HG02973 (cell line): Measurements from ENCODE around the gene DPAGT1.

Experiments
- ATAC-seq: cut with Tn5 transposase; IDR thresholded peaks from one replicate; pipeline ENCODE4 v1.9.1; 2021; ENCODE audit warnings: moderate library complexity; ENCODE audit not compliant: unreplicated experiment

Gene DPAGT1

DNA sequence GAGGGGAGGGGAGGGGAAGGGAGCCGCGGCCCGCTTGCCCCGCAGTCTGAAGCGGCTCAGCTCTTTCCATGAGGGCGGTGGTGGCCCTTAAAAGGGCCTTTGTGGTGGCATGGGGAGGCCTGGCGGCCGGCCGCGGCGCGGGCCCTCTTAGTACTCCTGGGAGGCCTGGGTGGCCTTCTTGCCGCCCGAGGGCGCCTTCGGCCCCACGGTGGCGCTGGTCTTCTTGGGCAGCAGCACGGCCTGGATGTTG lies 6.9 kb downstream of the DPAGT1 start:
- peak; percentile 22 for ATAC-seq

DNA sequence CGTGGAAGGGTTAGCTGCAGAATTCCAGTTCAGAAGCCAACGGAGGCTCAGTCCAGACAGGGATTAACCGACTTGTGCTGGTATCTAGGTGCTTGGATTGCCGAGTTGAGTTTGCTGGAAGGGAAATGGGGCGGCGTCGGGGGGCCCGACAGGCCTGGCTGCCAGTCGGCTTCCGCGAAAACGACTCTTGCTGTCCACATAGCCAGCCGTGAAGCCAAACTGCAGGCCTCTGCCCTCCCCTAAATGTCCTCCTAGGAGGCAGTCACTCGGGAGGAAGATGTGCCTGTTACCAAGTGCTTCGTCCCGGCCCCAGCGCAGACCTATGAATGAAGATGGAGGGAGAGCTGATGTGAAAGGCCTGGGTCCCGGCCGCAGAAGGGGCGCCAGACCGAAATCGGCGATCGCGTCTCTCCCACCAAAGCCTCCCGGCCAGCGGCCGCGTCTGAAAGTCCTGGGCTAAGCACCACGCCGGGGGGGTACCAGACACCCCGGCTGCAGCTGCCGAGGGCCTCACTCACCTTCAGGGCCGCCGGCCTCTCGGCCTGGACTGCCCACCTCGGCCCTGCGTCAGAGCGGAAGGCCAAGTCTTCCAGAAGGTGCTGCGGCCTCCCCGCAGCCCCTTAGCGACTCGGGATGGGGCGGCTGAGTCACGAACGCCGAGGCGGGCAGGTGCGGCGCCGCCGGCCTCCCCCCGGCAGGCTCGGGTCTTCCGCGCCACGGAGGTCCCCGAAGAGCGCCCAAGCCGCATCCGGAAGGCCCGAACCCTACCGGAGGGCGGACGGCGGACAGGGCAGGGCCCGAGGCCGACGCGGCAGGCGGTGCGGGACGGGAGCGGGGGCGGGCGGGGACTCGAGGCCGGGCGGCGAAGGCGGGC lies 7.5 kb downstream of the DPAGT1 start:
- ATAC-seq: peak; percentile 6

DNA sequence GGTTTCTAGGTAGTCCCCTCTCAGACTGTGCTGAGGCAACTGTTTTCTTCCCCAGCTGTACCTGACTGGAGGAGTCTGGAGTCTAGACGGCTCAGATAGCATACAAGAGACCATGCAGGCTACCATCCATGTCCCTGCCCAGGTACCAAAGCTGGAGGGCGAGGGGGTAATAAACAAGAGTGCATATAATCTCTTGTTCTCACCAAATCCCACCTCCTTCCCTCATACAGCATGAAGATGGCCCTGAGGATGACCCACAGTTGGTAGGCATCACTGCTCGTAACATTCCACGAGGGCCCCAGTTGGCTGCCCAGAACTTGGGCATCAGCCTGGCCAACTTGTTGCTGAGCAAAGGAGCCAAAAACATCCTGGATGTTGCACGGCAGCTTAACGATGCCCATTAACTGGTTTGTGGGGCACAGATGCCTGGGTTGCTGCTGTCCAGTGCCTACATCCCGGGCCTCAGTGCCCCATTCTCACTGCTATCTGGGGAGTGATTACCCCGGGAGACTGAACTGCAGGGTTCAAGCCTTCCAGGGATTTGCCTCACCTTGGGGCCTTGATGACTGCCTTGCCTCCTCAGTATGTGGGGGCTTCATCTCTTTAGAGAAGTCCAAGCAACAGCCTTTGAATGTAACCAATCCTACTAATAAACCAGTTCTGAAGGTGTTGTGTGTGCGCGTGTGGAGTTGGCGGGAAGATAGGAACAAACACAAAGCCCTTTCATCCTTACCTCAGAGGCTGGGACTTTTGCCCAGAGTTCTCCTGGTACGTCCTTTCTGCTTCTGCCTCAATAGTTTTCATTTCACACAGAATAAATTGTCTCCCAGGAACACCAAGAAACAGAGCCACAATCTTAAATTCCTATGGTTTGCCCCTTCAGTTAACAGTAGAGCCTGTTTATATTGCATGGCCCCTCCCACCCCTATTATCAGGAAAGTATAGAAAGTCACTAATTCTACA lies 8.5 kb downstream of the DPAGT1 start:
- no peak for ATAC-seq

DNA sequence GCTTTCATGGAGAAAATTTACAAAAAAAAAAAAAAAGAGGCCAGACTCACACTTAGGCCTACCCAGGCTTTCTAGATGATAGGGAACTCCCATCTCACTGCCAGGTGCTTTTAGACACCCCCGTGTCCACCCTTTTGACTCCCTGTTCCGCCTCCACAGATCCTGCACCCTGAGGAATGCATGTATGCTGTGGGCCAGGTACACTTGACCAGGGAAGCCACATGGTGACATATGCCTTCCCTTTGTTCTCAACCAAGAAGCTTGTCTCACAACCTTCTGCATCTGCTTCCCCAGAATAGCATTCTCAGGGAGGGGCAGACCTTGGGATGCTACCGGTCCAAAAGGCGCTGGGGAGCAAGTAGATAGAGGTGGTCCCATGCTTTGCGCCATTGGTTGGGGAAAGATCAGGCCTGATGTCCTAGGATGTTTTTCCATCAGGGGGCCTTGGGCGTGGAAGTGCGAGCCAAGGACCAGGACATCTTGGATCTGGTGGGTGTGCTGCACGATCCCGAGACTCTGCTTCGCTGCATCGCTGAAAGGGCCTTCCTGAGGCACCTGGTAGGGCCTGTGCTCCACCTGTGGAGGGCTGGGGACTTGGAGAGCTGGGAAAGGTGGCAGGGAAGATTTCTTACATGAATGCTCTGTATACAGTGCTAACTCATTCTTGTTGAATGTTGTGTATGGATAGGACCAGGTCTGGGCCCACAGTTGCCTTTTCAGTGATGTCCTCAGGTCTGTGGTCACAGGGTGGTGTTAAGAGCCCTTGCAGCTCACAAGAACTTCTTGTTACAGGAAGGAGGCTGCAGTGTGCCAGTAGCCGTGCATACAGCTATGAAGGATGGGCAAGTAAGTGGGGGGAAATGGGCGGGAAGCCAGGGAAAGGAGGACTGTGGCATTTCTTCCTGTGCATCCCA lies 9.4 kb downstream of the DPAGT1 start:
- no peak for ATAC-seq

DNA sequence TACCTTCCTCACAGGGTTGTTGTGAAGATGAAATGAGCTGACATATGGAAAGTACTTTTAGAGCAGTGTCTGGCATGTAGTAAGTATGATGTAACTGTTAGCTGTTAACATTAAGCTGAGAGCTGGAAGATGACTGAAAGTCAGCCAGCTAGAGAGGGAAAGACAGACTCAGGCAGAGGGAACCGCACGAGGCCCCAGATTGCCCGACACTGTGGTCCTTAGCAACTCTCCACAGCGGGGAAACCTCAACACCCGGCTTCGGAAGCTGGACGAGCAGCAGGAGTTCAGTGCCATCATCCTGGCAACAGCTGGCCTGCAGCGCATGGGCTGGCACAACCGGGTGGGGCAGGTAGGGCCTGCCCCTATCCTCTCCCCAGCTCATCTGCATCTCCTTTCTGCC lies 10.5 kb downstream of the DPAGT1 start:
- ATAC-seq: no peak

DNA sequence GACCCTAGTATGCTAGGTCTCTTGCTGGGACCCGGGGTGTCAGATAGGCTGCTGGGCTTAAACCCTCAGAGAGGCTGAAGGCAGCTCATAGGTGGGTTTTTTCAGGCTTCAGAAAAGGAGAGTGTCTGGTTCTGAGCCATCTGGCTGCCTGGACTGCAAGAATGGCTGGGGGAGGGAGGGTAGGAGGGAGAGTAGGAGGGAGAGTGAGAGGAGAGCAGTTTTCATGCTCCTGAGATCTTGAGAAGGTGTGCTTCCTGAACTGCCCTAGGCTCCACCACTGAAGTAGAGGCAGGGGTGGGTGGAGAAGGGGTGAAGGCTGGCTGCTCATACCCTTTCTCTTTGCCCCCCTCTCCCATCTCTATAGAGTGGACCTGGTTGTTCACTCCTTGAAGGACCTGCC lies 12.3 kb downstream of the DPAGT1 start:
- ATAC-seq: no peak

DNA sequence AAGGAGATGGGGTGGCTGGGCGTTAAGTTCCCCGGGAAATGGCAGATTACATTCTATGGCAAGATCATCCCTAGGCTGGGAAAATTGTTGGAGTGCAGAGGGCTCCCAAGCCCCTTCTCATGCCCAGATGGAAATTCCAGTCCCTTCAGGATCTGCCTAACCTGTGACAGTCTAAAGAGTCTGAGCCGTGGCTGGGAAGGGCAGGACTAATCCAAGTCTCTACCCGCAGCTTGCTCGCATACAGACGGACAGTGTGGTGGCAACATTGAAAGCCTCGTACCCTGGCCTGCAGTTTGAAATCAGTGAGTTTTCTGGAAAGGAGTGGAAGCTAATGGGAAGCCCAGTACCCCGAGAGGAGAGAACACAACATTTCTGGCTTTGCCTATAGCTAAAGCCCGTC lies 13.2 kb downstream of the DPAGT1 start:
- no peak for ATAC-seq

DNA sequence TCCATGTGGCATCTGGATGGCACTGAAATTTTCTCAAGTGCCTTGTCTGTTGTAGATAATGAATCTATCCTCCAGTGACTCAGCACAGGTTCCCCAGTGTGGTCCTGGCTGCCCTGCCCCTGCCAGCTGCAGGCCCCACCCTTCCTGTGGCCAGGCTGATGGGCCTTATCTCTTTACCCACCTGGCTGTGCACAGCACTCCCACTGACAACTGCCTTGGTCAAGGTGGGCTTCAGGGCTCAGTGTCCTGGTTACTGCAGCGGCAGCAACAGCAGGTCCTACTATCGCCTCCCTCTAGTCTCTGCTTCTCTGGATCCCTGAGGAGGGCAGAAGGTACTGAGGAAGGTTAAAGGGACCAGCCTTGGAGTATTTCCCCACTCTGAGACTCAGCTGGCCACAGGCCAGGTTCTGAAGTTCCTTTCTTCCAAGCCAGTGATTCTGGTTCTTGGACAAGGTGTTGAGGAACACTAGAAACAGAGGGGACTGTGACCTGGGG lies 13.9 kb downstream of the DPAGT1 start:
- ATAC-seq: no peak

DNA sequence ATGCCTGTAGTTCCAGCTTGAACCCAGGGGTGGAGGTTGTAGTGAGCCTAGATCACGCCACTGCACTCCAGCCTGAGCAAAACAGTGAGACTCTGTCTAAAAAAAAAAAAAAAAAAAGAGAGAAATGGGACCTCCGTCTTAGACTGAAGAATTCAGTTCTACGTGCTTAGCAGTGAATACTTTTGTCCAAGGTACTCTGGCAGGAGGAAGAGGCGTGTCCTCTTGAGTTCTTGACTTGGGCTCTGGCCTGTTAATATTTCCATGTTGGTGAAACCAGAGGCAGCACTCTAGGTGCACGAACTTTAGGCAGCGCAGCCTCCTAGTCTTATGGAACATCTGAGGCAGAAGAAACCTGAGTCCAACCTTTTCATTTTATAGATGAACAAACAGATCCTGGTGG lies 14.5 kb downstream of the DPAGT1 start:
- ATAC-seq: no peak

DNA sequence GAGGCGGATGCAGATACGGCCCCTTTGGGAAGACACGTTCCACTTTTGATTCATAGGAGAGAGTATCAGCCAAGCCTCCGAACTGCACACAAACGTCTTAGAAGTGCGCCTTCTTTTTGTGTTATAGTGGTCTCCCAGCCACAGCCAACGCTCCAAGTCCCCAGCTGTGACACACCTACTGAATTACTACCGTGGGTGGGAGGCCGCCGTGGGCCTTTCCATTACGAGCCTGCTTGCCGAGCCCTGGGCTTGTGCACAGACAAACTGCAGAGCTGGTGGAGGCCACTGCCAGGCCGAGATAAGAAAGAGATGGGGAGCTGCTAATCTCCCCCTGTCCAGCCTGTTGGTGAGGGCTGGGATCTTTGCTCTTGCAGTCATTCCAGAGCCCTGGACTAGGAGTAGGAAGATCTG lies 16.2 kb downstream of the DPAGT1 start:
- no peak for ATAC-seq

DNA sequence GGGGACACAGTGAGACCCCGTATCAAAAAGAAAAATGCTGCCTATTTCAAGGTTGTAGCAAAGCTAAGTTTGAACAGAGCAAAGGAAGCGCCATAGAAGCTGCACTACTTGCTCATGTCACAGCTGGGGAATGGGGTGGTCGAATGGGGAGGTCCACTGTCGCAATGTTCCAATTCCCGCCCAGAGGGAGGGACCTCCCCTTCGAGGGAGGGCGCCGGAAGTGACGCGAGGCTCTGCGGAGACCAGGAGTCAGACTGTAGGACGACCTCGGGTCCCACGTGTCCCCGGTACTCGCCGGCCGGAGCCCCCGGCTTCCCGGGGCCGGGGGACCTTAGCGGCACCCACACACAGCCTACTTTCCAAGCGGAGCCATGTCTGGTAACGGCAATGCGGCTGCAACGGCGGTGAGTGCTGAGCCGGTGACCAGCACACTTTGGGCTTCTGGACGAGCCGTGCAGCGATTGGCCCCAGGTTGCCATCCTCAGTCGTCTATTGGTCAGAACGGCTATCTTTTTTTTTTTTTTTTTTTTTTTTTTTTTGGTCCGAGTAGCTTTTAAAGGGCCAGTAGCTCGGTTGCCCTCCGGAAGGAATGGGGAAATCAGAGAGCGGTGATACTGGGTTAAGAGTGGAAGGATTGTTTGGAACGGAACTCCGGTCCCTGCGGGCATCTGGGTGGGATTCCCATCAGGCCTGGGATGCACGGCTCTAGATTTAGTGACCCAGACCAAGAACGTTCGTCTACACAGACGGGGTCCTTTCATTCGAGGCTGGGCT lies 16.8 kb downstream of the DPAGT1 start, which contains the start of gene HMBS:
HMBS (plus strand) TSS at position 219 of the 774 bp plus-strand sequence; CDS start at position 372, 153 bp downstream.
- ATAC-seq: peak; percentile 80

DNA sequence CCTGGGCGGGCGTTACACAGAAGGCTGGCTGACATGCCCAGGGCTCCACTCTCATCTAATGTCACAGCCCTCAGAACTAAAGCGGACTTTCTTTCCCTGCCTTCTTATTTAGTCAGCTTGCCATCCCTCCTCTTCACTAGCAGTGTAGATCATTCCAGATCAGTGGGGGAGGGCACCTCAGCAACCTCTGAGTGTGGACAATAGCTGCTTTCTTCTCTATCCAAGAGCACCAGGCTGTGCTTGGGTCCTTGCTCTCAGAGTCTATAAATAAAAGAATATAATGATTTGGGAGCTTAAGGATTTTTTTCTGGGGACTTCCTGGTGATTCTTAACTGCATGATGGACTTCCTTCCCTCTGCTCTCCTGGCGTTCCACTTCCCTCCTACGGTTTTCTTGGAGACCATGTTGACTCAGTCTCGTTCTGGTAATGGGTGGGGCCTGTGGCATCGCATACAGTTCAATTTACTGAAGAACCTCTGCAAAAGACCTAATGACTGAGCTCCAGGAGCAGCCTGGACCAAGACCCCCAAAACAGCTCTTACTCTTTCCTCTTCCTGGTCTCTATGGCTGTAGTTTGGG lies 19.9 kb downstream of the DPAGT1 start:
- ATAC-seq: no peak

DNA sequence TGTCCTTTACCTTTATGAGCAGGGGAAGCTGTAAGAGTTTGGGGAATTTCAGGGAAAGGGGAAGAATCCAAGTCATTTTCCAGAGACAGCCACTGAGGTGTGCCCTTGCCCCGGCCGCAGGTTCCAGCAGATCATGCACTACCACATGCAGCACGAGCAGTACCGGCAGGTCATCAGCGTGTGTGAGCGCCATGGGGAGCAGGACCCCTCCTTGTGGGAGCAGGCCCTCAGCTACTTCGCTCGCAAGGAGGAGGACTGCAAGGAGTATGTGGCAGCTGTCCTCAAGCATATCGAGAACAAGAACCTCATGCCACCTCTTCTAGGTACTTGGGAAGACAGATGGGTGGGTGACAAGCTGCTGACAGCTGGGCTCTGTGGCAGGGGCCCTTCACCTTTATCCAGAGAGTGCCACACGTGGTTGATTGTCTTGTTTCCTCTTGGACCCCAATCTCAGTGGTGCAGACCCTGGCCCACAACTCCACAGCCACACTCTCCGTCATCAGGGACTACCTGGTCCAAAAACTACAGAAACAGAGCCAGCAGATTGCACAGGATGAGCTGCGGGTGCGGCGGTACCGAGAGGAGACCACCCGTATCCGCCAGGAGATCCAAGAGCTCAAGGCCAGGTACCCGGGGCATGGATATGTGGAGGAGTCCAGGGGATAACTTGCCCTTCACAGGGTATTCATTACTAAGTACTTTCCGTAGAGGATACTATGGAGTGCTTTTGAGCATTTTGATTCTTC lies 22.8 kb downstream of the DPAGT1 start:
- no peak for ATAC-seq

DNA sequence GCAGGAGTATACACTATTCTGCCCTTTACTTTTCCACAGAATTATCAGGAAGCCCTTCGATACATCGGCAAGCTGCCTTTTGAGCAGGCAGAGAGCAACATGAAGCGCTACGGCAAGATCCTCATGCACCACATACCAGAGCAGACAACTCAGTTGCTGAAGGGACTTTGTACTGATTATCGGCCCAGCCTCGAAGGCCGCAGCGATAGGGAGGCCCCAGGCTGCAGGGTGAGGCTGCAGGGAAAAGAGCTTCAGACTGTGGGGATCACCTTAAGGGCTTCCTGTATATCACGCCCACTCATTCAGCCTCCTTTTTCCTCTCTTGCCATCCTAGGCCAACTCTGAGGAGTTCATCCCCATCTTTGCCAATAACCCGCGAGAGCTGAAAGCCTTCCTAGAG lies 23.8 kb downstream of the DPAGT1 start:
- no peak for ATAC-seq

DNA sequence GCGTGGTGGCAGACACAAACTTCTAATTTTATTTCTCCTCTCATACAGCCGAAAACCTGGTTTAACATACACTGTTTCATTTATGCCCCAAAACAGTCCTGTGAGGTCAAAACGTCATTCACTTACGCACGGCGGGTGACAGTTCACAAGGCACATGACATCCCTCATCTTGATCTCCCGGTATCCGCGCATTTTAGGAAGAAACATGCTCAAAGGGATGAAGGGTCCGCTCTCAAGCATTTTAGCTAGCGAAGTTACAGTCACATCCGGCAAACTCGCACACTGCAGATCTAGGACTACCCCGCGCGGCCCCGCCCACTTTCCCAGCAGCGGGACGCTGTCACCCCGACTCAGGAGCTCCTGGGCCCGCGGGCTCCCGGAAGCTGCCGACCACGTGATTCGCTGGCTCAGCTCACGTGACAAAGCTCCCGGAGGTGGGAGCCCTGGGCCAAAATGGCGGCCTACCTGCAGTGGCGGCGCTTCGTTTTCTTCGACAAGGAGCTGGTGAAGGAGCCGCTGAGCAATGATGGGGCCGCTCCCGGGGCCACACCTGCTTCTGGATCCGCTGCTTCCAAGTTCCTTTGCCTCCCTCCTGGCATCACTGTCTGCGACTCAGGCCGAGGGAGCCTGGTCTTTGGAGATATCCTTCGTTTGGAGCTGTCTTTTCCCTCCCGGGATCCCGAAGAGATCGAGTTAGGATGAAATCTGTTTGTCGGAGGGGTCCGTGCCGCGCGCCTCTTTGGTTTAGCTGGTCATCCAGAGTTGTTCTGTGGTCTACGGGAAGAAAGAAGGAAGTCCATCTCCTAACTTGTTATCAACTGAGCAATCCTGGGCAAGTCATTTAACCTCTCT lies 34.1 kb downstream of the DPAGT1 start, which contains the start of gene VPS11:
VPS11 (plus strand) TSS at position 448 of the 852 bp plus-strand sequence; CDS start at position 454, 6 bp downstream.
- ATAC-seq: peak; percentile 86

DNA sequence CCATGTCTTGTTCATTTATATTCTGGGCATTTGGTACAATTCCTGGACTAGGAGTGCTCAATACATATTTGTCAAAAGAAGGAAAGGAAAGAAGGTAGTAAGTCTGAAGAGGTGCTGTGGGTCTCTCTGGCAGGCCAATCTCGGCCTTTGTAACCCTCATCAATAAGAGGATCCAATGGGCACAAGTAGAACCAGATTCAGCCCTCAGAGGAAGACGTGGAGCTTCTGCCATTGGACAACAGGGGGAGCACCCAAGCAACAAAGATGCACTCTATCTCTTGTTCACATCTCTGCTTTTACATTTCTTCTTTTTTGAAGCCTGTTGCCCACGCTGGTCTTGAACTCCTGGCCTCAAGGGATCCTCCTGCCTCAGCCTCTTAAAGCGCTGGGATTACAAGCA lies 36.3 kb downstream of the DPAGT1 start:
- ATAC-seq: no peak

DNA sequence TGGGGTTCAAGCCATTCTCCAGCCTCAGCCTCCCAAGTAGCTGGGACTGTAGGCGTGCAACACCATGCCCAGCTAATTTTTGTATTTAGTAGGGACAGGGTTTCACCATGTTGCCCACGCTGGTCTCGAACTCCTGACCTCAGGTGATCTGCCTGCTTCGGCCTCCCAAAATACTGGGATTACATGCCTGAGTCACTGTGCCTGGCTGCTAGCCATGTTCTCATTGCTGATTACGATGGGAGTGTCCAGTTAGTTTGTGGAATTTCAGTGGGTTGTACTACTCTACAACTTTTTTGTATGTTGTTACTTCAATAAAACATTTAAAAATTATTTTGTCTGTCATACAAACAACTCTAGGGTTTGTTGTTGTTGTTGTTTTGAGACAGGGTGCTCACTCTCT lies 38.9 kb downstream of the DPAGT1 start:
- ATAC-seq: no peak

DNA sequence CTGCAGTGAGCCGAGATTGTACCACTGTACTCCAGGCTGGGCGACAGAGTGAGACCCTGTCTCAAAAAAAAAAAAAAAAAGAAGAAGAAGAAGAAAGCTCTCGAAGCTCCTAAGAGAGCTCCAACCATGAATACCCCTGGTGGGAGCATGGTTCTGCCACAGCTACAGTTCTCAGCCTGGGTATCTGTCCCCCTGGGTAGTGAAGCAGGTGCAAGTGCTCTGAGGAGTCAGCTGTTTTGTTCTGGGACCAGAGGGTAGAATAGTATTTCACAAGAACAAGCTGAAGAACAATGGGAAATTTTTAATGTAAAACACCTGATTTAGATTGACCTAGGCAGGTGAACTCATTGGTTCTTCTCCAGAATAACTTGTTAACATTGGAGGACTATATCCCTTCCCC lies 40.4 kb downstream of the DPAGT1 start:
- no peak for ATAC-seq
